HepG2 (cell line): ENCODE data around the gene ZNF467. TPM values are rescaled to one million over a fixed set of nuclear protein-coding genes. Genes with fewer than 3 reads are reported as not detected.

ENCODE experiments used
- ELF1 ChIP-seq: sonication (generic); formaldehyde crosslinking; IDR thresholded peaks from 2 replicates; pipeline ENCODE4 v1.4.0; 2020; ENCODE audit warnings: missing genetic modification reagents
- GATAD1 ChIP-seq: IDR thresholded peaks from 2 replicates; pipeline ENCODE4 v1.6.1; 2016; ENCODE audit warnings: missing genetic modification reagents, missing compliant biosample characterization
- KMT2A ChIP-seq: sonication (generic); formaldehyde crosslinking; IDR thresholded peaks from 2 replicates; pipeline ENCODE4 v1.4.0; 2020; ENCODE audit warnings: missing genetic modification reagents
- MTA1 ChIP-seq: sonication (generic); formaldehyde crosslinking; IDR thresholded peaks from 2 replicates; pipeline ENCODE4 v1.4.0; 2020; ENCODE audit warnings: missing genetic modification reagents, mild to moderate bottlenecking, borderline replicate concordance
- NAIF1 ChIP-seq: sonication (generic); formaldehyde crosslinking; IDR thresholded peaks from 2 replicates; pipeline ENCODE4 v1.5.0; 2020; ENCODE audit warnings: mild to moderate bottlenecking, missing genetic modification reagents, borderline replicate concordance
- POLR2G ChIP-seq: fragments of 200-400 bp; formaldehyde crosslinking; IDR thresholded peaks from 2 replicates; pipeline ENCODE4 v1.6.1; 2018; ENCODE audit warnings: mild to moderate bottlenecking, low read depth, low read length, moderate library complexity
- RFXAP ChIP-seq: sonication (generic); formaldehyde crosslinking; IDR thresholded peaks from 2 replicates; pipeline ENCODE4 v1.4.0; 2020; ENCODE audit warnings: missing genetic modification reagents, borderline replicate concordance
- SMYD3 ChIP-seq: sonication (generic); formaldehyde crosslinking; IDR thresholded peaks from 2 replicates; pipeline ENCODE4 v1.8.1; 2023; ENCODE audit warnings: mild to moderate bottlenecking, missing genetic modification reagents
- TEF ChIP-seq: sonication (generic); formaldehyde crosslinking; IDR thresholded peaks from 2 replicates; pipeline ENCODE4 v1.5.0; 2020; ENCODE audit warnings: missing genetic modification reagents
- YY1 ChIP-seq: IDR thresholded peaks from 2 replicates; pipeline ENCODE4 v1.6.1; 2011; ENCODE audit warnings: low read length, low read depth, moderate library complexity, mild to moderate bottlenecking; ENCODE audit not compliant: insufficient read depth, insufficient replicate concordance
- ZNF260 ChIP-seq: sonication (generic); formaldehyde crosslinking; IDR thresholded peaks from 2 replicates; pipeline ENCODE4 v1.4.0; 2020; ENCODE audit warnings: missing genetic modification reagents, low read depth, mild to moderate bottlenecking, borderline replicate concordance
- ZNF367 ChIP-seq: sonication (generic); formaldehyde crosslinking; IDR thresholded peaks from 2 replicates; pipeline ENCODE4 v1.4.0; 2020; ENCODE audit warnings: missing genetic modification reagents, borderline replicate concordance
- ZNF407 ChIP-seq: sonication (generic); formaldehyde crosslinking; IDR thresholded peaks from one replicate; pipeline ENCODE4 v1.5.1; 2020; ENCODE audit warnings: mild to moderate bottlenecking, missing genetic modification reagents; ENCODE audit errors: not compliant biosample characterization
- ZNF724P ChIP-seq: sonication (generic); formaldehyde crosslinking; IDR thresholded peaks from 2 replicates; pipeline ENCODE4 v1.8.0; 2022; ENCODE audit warnings: missing genetic modification reagents, borderline replicate concordance
- ZSCAN29 ChIP-seq: sonication (generic); formaldehyde crosslinking; conservative IDR thresholded peaks from 2 replicates; pipeline ENCODE4 v1.4.0; 2020; ENCODE audit warnings: mild to moderate bottlenecking, missing genetic modification reagents
- polyA plus RNA-seq, 8 experiments: library from polyadenylated mRNA; depleted of rRNA in 3 of 8; stranded (reverse) in 7 of 8; unstranded in 1 of 8; fragments of >200 nt; fragmentation: Illumina TruSeq in 4 of 8; extraction: Trizol in 4 of 8; gene quantifications; 2 replicates each; pipeline versions ENCODE4 v1.2.1 to v1.2.3, GENCODE V29; 2011 to 2016; ENCODE audit warnings: low read depth in 4 of 8, missing spikeins in 1 of 8, mixed read lengths in 1 of 8; ENCODE audit not compliant: insufficient read depth in 1 of 8
- total RNA-seq, 5 experiments: library from RNA; depleted of rRNA; stranded (reverse); fragments of >200 nt; fragmentation: Illumina TruSeq; extraction: Trizol; gene quantifications; 2 replicates each; pipeline ENCODE4 v1.2.3, GENCODE V29; 2016; ENCODE audit warnings: low read depth in 1 of 5
- TF ChIP-seq, protein P1 (sequence below), 2 experiments: sonication (generic) in 1 of 2; formaldehyde crosslinking in 1 of 2; IDR thresholded peaks; 2 replicates each; pipeline versions ENCODE4 v1.4.0 to v1.6.1; 2018 to 2020; ENCODE audit warnings: missing genetic modification reagents in 2 of 2, borderline replicate concordance in 1 of 2, low read depth in 1 of 2, mild to moderate bottlenecking in 1 of 2, missing biosample characterization in 1 of 2

Gene ZNF467
- total and polyA plus RNA-seq, 2 of the 13 experiments (the other 11 are each of a cell fraction or from before 2014, with no cell fraction given) = 0.03 TPM; not detected in 1

- no peak for TF ChIP-seq ZNF407 (CRISPR knock-in tag)
- no peak for TF ChIP-seq KMT2A (CRISPR knock-in tag)
- TF ChIP-seq, protein P1, sequence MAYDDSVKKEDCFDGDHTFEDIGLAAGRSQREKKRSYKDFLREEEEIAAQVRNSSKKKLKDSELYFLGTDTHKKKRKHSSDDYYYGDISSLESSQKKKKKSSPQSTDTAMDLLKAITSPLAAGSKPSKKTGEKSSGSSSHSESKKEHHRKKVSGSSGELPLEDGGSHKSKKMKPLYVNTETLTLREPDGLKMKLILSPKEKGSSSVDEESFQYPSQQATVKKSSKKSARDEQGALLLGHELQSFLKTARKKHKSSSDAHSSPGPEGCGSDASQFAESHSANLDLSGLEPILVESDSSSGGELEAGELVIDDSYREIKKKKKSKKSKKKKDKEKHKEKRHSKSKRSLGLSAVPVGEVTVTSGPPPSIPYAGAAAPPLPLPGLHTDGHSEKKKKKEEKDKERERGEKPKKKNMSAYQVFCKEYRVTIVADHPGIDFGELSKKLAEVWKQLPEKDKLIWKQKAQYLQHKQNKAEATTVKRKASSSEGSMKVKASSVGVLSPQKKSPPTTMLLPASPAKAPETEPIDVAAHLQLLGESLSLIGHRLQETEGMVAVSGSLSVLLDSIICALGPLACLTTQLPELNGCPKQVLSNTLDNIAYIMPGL (CRISPR knock-in tag; IDR thresholded peaks at IDR 0.05; ENCODE audit: borderline replicate concordance in 1 of 2, low read depth in 1 of 2) = peak in 1 of 2 experiments; percentile 70; a peak in 2 of 4 replicates
- no peak for TF ChIP-seq NAIF1 (CRISPR knock-in tag)
- peak; percentile 44 for TF ChIP-seq GATAD1 (CRISPR knock-in tag)
- no peak for TF ChIP-seq TEF
- TF ChIP-seq ZNF724P (CRISPR knock-in tag) = peak; percentile 45; the same call in 1 of the 2 replicates
- 0 out of 2 replicates have a peak, but pooled peaks have one; percentile 23 for TF ChIP-seq SMYD3
- no peak for TF ChIP-seq ZNF260 (CRISPR knock-in tag)
- TF ChIP-seq ELF1 (CRISPR knock-in tag) = 0 out of 2 replicates have a peak, but pooled peaks have one; percentile 10
- no peak for TF ChIP-seq MTA1 (CRISPR knock-in tag)
- 0 out of 2 replicates have a peak, but pooled peaks have one; percentile 22 for TF ChIP-seq ZSCAN29 (CRISPR knock-in tag)
- TF ChIP-seq RFXAP (CRISPR knock-in tag) = no peak
- TF ChIP-seq YY1 = peak; percentile 35
- TF ChIP-seq POLR2G = 0 out of 2 replicates have a peak, but pooled peaks have one; percentile 40
- TF ChIP-seq ZNF367 (CRISPR knock-in tag) = no peak
These were observed 58.4 kb downstream of the ZNF467 start (continued) for GRCh38 chr7:149714910-149715471.
